ENCODE data around the gene BLOC1S3.

Gene BLOC1S3

DNA sequence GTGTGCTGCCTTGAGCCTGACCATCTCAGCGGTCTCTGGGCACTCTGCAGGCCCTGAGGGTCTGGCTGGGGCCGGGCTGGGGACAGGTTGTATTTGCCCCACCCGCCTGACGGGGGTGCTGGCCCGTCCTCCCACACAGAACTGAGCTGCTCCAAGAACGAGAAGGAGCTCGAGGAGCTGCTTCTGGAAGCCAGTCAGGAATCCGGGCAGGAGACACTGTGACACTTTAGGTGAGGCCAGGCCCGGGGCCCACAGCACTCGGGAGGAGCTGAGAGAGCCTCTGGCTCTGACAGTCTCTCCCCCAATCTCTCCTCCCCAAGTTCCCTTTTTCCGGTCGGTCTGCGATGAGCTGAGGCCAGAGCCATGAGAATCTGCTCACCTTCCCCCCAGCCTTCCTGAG is 32.3 kb upstream of the BLOC1S3 start:
- no peak for DNase-seq

DNA sequence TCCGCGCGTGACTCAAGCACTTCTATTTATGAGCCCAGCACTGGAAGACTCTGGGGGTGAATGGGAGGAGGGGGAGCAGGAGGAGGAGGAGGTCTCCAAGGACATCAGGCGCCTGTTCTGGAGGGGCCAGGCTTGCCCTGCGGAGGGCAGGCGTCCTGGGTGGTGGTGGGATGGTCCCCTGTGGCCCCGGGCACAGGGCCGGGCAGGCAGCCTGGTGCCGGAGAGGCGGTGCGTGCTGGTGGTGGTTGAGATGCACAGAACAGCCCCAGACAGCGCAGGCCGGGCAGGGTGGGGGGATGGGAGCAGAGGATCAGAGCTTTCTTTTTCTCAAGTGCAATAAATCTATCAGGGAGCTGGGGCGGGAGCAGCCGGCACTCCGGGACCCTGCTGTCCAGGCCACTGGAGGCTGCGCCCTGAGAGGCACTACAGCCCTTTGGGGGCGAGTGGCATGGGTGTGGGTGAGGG is 31.8 kb upstream of the BLOC1S3 start:
- DNase-seq, result no peak

DNA sequence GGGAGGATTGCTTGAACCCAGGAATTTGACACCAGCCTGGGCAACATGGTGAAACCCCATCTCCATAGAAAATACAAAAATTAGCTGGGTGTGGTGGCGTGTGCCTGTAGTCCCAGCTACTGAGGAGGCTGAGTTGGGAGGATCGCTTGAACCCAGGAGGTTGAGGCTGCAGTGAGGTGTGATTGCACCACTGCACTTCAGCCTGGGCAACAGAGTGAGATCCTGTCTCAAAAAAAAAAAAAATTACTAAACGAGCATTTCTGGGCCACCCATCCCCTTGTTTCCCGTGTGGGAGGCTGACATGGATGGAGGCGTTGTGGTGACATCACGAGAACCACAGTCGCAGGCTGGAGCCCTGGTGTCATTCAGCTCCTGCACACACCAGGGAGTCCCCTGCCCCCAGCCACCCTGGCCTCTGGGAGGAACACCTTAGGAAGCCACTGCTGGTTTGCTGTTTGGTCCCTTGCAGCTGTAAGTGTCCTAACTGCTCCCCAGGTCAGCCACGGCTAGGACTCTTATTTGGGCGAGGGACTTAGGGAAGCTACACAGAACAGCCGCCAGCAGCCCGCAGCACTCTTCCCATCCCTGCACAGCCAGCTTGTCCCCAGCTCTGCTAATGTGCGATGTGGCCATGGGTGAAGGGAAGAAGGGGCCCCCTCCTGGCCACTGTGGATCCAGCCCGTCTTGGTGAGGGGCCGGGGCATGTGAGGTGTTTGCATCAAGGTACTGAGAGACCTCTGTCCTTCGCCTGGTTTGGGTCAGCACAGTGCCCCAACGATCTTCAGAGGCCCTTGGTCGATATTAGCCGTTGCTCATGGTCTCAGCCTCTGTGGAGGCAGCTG is 30.5 kb upstream of the BLOC1S3 start:
- DNase-seq, result no peak

DNA sequence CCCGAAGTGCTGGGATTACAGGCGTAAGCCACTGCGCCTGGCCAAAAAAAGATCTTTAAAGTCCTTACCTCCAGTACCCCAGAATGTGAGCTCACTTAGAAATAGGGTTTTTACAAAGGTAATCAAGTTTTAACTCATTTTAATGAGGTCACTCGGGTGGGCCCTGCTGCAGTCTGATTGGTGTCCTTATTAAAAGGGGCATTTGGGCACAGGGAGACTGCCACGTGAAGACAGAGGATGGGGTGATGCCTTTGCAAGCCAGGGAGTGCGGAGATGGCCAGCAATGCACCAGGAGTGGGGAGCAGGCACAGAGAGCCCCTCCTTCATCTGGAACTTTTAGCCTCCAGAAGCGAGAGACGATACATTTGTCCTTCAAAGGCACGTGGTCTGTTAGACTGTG is 29.5 kb upstream of the BLOC1S3 start:
- DNase-seq, result no peak

DNA sequence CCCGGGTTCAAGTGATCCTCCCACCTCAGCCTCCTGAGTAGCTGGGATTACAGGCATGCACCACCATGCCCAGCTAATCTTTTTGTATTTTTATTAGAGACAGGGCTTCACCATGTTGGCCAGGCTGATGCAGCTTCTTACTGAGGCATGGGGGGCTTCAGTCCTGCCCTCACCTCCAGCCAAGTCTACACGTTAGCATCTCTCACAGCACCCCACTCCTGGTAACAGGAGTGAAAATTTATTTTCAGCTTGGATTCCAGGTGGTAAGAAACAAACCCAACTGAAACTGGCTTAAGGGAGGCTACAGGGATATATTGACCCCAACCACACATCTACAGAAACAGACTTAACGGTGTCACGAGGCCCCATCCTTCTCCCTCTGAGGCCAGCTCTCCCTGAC is 28.4 kb upstream of the BLOC1S3 start:
- no peak for DNase-seq

DNA sequence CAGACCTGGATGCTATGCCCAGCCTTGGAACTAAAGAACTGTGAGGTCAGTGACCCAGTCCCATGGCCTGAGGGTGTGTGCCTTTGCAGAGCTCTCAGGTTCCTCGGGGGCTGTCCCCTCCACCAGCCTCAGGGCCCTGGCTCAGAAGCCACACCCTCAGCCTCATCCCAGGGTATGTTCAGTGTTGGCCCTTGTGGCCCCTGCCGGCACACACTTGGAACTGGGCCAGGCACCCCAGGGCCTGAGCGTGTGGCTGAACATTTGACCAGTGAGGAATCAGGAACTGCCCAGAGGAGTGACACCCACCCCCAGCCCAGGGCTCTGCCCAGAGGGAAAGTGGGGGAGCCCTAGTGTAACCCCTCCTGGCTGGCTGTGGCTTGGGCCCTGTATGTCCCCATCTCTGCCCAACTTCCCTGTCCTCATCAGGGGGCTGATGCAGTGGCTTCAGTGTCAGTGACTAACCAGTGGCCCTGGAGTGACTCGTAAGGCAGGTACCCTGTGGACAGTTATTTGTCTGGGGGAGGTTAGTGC is 27.8 kb upstream of the BLOC1S3 start:
- no peak for DNase-seq

DNA sequence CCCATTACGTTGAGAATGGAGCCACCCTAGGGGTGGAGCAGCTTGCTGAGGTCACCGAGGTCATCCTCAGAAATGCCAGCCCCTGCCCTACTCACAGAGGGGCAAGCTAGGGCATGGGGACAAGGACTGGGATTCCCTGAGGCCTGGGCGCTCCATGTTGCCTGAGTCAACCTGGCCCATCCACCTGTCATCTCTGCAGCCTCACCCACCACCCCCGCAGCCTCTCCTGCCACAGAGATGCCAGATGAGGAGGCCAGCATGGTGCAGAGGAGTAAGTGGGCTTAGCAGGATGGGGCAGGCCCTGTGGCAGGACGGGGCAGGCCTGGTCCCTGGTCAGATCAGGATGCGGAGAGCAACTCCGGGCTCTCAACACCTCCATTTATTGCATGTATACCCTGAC is 27.3 kb upstream of the BLOC1S3 start:
- DNase-seq, result no peak

DNA sequence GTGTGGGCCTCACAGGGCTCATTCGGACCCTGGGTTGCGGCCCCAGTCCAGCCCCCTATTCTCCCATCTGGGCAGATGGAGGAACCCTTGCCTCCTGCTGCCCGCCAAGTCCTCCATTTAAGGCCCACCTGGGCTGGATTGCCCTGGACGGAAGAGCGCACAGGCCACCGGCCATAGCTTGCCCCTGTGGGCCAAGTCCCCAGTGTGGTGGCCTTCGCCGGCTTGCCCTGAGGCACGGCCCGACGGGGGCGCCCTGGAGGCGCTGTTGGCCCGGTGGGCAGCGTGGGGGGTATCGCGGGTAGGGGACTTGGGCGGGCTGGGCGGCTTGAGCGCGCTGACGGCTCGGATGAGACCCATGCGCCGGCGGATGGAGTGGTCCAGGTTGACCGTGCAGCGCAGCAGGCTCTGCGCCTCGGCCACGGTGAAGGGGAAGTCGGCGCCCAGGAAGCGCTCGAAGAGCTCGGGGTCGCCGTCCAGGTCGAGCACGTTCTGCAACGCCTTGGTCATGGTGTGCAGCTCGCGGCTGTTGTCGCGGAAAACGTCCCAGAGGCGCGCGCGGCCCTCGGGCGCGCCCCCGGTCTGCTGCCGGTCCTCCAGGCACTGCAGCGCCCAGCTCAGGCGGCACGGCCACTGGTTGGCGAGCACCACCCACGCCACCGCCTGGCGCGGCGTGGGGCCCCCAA is 26.6 kb upstream of the BLOC1S3 start:
- DNase-seq, result no peak

DNA sequence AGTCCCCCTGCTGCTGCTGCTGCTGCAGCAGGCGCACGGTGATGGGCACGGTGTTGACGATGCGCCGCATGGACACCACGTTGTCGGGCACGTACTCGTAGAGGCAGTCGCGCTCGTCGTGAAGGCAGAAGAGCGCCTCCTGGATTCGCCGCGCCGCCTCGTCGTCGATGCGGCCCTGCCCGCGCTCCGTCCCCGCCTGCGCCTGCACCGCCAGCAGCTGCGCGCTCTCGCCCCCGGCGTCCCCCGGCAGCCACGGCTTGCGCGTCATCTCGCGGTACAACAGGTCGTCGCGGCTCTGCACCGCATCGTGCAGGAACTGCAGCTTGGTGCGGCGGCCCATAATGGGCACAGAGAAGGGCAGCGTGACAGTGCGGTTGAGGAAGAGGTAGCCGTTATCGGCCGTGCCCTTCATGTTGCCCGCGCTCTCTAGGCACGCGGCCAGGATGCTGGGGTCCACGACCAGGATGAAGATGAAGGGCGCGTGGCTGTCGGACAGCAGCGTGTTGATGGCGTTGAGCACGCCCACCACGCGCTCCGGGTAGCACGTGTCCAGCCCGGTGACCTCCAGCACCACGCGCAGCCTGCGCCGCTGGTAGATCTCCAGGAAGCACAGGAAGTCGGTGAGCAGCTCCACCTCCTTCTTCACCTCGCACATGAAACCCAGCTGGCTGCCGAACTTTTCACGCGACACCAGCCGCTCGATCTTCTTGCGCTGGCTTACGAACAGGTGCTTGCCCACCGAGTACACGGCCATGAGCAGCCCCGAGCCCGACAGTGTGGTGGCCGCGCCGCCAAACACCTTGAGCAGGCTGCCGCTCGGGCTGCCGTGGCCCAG is 25.9 kb upstream of the BLOC1S3 start:
- peak; percentile 37 for DNase-seq

DNA sequence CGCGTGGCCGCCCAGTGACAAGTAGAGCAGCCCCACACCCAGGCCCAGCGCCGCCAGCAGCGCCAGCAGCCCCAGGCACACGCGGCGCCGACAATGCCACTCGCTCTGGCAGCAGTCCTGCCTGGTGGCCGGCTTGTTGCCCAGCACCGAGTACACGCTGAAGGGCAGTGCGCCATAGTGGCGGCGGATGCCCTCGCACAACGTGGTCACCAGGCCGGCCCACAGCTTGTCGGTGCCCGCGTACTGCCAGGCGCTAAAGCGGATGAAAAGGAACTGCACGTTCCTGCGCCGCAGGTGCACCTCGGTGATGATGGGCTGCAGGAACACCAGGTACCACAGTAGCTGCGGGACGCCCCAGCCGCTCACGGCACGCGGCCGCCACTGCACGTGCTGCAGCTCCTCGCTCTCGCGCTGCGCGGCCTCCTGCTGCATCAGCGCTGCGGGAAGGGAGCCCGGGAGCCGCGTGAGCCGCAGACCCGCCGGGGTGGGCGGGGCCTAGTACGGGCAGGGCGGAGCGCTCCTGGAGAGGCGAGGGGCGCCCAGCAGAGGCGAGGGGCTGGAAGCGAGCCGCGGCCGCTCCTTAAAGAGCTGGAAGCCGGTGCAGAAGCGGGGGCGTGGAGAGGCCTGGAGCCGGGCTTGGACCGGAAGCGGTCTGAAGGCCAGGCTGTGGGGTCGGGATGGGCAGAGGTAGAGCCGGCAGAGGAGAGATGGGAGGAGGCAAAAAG is 25.1 kb upstream of the BLOC1S3 start:
- peak; percentile 27 for DNase-seq

DNA sequence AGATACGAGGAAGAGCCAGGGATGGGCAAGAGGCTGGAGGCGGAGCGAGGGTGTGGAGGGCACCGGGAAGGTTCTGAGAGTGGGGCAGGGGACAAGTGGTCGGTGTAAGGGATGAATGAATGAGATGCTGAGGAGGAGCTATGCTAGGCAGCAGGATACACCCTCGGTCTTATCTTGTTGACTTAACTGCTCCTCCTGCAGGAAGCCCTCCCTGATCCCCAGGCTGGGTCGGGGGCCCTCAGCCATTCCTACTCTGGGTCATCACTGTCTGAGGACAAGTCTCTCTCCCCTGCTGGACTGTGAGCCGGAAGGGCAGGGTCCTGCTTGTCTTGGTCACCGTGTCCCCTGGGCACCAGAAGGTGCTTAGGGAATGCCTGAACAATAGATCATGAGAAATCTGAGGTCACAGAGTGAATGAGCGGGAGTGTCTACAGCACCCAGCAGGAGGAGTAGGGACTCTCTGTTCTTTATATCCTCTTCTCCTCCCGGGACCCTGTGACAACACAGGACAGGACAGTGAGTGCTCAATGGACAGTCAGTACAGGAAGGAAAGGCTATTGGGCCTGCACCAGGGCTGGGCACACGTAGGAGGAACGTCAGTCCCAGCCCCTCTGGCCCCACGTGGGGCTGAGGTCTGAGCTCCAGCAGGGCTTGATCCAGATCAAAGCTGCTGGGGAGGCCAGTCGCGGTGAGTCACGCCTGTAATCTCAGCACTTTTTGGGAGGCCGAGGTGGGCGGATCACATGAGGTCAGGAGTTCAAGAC is 24.3 kb upstream of the BLOC1S3 start:
- peak; percentile 51 for DNase-seq

DNA sequence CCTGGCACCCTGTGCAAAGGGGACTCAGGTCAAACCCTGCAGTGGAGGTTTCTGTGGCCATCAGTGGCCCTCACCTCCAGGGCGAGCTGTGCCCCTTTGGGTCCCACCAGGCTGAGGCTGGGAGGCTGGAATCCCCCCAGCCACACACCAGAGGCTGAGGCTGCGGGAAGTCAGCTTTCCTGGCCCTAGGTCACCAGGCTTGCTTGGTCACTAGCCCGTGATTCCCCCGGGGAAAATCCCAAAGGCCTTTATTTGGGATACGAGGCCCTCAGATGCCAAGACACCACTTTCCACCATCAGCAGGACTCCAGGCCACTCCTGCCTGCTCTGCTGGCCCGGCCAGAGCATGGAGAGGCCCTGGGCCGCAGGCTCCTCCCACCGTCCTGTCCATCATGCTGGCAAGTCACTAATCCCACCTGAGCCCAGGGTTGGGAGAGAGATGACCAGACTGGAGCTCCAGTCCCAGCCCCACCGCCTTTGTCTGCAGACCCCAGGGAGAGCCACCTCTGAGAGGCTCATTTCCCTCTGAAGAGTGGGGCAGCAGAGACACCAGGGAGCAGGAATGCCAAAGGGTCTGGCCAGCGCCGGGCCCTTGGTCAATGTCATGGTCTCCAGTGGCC is 22.5 kb upstream of the BLOC1S3 start:
- no peak for DNase-seq

DNA sequence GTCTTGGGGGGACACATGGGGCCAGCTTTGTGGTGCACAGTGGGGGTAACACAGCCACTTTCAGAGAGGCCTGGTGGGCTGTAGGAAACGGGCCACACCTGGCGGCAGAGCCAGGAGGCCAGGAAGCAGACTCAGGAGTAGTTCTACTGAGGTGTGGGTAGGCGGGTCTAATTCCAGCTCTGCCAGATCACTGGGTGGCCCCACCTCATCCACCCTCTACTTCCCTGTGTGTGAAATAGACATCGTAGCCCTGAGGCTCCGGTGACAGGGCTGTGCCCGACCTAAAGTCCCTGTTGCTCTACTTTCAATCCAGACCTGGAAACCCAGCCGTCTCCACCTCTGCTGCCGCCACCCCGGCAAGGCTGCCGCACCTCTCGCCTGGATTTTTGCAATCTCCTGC is 21.8 kb upstream of the BLOC1S3 start:
- DNase-seq, result no peak

DNA sequence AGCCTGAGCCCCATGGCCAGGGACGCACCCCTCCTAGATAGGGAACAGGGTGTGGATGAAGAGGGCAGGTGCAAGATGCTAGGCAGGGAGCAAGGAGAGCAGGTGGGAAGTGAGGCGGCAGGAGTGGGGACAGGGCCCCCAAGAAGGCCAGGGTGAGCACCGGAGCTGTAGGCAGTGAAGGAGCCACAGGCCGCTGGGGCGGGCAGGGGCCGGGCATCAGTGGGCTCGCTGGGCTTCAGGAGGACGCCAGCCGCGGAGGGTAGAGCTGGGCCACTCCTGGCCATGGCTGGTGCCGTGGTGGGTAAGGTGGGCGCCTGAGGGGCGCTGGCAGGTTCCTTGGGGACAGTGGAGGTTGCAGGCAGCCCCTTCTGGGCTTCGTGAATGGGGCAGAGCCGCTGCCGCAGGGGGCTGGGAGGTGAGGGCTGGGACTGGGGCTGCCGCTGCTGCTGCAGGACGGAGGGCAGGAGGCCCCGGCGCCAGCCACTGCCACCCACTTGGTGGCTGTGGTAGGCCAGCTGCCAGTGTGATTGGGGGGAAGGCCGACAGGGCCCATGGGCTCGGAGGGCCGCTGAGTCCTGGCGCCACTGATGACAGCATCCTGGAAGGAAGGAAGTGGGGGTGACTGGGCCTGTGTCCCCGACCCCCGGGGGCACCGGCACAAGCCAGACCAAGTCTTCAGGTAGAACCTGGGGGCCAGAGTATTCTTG is 19.9 kb upstream of the BLOC1S3 start:
- no peak for DNase-seq

DNA sequence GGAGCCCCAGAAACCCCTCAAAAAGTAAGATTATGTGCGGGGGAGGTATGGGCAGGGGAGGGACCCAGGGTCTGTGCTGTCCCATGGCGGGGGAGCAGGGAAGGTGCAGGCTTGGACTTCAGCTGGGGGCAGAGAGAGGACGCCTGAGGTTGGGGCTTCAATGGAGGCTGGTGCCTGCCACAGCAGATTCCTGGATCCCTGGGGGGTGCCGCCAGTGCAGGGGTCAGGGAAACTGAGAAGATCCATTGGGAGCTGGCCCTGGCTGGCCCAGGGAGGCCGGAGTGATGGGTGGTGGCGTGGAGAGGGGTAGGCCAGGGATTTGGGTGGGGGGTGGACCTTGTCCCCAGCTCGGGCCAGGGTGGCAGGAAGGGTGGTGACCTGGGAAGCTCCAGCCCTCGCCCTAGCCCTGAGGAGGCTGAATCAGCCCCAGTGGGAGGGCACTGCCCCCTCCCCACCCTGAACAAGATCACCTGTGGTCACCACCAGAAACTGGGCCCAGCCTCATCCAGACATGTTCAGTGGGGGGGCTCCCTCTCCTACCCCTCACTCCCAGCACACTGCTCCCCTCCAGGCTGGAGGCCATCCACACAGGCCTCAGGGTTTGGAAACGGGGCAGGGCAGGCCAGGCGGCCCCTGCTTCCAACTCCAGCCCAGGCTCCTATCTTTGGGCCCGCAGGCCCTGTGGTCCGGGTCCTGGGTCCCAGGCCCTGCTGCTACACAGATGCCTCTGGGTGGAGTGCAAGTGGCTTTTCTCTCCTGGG is 19.2 kb upstream of the BLOC1S3 start:
- DNase-seq, result no peak

DNA sequence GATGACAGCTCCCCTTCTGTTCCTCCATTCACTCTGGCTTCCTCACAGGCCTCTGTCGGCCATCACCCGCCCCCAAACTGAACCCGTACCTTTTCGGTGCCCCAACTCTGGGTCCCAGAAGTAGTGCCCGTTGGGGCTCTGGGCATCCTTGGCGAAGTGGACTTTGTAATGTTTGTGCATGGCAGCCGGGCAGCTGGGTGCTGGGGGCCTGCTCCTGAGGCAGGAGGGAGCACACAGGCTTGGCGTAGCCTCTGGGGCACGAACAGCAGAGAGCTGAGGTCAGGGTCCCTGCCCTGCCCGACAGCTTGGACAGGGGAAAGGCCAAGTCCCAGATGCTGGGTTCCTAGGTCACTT is 18.6 kb upstream of the BLOC1S3 start:
- DNase-seq, result no peak

DNA sequence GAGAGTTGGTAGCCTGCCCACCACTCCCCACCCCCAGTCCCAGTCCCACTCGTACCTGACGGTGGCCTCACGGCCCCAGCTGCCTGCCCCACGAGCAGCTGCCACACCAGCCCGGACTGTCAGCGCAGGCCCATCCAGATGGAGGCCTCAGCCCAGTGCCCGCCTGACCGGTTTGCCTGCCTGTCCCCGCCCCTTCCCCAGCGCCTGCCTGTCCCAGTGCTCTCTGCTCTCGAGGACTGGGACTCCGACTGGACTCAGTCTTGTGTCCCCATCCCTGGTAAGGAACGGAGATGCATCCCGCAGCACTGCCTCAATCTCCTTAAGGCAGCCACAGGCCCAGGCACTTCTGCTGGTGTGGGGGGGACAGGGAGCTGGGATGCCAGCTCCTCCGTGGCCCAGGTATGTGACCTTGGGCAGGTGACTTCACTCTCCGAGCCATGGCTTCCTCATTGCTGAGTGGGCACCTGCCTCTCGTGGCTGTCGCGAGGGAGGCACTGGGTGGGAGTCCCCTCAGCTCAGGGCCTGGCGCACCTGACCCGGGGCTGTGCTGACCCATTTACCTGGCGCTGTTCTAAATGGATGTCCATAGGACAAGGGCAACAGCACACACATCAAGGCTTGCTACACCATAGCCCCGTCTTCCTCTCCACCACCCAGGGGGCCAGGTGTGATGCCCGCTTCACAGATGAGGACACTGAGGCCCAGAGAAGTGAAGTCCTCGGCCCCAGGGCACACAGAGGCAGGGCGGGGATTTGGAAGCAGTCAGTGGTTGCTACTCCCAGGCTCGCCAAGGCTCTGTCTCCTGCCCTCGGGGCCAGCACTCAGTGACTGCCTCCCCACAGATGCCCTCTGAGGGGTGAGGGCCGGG is 17.5 kb upstream of the BLOC1S3 start, which contains the start of gene NKPD1:
Gene NKPD1, minus strand, starts transcription at position 113 of the 868 bp plus-strand sequence. CDS start 832 bp downstream, outside the sequence.
- DNase-seq, result no peak

Measured in fibroblast of skin of abdomen (primary cell).